ENCODE measurements around the gene SLC9A9. TPM values are rescaled to one million over a fixed set of nuclear protein-coding genes. Genes with fewer than 3 reads are reported as not detected.

The SLC9A9 gene
- total RNA-seq, 4 donors from 2014 or later, result 1.7 to 8.2 (median 3.6) TPM

DNA sequence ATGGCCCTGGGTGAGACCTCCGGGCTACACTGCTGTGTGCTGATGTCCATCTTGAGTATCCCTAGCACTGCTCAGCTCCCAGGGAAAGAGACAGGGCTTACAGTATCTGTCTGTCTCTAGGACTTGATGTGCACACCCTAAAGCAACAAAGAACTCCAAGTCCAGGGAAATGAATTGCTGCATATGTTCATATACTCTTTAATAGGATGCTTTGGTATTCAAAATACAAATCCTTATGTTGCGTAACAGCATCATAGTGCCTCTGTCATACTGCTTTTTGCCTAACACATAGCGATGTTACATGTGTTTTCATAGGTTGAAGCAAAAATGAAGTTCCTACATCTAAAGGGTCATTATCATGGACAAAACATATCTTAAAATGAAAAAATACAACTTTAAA lies 299.9 kb downstream of the SLC9A9 start:
- Histone ChIP-seq H3K9me3 (no peaks in the 10 kb centered on the region), H3K36me3 (no peaks in the 10 kb centered on the region), H3K4me3 (no peak overlapping the region), H3K4me1 (no peaks in the 10 kb centered on the region), H3K27me3 (no peaks in the 10 kb centered on the region), H3K27ac (no peak overlapping the region)
- intact Hi-C loops (cut with DNase I; ENCODE audit: low total_unique reads), result no loop called here
- DNase-seq (no peak), ATAC-seq (no peak)
- in situ Hi-C loops (cut with MboI; ENCODE audit: low sequenced_read_pairs in 4 of 4), result no loop called here
- no peak for TF ChIP-seq CTCF (IDR thresholded peaks at IDR 0.05 in 4 of 5, conservative IDR thresholded peaks at IDR 0.05 in 1 of 5)
- no peak for TF ChIP-seq POLR2A (IDR thresholded peaks at IDR 0.05)

DNA sequence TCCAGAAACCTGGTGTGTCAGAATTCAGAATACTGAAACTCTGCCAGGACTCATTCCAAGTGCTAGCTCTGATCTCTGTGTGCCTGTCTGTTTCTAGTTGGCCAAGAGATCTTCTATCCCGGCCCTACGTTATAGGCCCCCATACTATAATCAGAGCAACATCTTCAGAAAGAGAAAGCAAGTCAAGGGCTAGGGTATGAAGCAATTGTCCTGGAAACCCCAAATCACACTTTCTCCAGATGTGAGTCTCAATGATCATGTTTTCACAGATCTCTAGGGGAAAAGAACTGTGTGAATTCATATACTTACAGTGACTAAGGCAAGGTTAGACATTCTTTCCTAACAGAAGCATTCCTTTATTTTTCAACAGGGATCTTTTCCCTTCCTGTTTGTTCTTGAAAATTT lies 309.7 kb downstream of the SLC9A9 start:
- no peak for DNase-seq
- Histone ChIP-seq H3K27ac (no peak overlapping the region), H3K36me3 (no peaks in the 10 kb centered on the region)

DNA sequence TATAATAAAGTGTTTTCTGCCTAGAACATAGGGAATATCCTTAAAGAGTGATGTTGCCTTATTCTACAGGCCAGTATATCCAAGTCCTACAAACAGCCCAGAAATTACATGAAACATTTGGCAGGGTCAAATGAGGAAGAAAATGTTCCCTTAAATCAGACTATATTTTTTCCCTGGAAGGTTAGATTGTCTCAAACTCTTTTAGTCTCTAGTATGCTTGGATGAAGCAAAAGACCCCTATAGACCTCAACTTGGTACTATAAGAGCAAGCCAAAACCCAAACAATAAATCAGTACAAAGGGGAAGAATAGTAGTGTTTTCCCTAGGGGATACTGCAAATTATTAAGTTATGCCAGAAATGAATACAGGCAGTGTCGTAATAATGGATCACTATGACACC lies 310.2 kb downstream of the SLC9A9 start:
- ATAC-seq, result no peak
- H3K27me3 ChIP-seq, result no peaks in the 10 kb centered on the region
- intact Hi-C loops (cut with DNase I; ENCODE audit: low total_unique reads), result no loop called here
- no peaks in the 10 kb centered on the region for H3K4me1 ChIP-seq
- no peak overlapping the region for H3K4me3 ChIP-seq
- H3K27ac ChIP-seq, result no peak overlapping the region
- in situ Hi-C loops (cut with MboI; ENCODE audit: low sequenced_read_pairs in 4 of 4), result no loop called here
- no peaks in the 10 kb centered on the region for H3K9me3 ChIP-seq
- TF ChIP-seq CTCF (IDR thresholded peaks at IDR 0.05 in 4 of 5, conservative IDR thresholded peaks at IDR 0.05 in 1 of 5) (no peak), POLR2A (IDR thresholded peaks at IDR 0.05) (no peak)
- H3K36me3 ChIP-seq, result no peaks in the 10 kb centered on the region
- DNase-seq, result no peak

More for the DNA sequence above, 309.7 kb downstream of the SLC9A9 start:
- no peaks in the 10 kb centered on the region for H3K27me3 ChIP-seq
- in situ Hi-C loops (cut with MboI; ENCODE audit: low sequenced_read_pairs in 4 of 4) (no loop called here), intact Hi-C loops (cut with DNase I; ENCODE audit: low total_unique reads) (no loop called here)
- peak; percentile 51 to 81 for ATAC-seq
- no peaks in the 10 kb centered on the region for H3K4me1 ChIP-seq
- H3K4me3 ChIP-seq, result no peak overlapping the region
- H3K9me3 ChIP-seq, result no peaks in the 10 kb centered on the region
- no peak for TF ChIP-seq POLR2A (IDR thresholded peaks at IDR 0.05)
- no peak for TF ChIP-seq CTCF (IDR thresholded peaks at IDR 0.05 in 4 of 5, conservative IDR thresholded peaks at IDR 0.05 in 1 of 5)

DNA sequence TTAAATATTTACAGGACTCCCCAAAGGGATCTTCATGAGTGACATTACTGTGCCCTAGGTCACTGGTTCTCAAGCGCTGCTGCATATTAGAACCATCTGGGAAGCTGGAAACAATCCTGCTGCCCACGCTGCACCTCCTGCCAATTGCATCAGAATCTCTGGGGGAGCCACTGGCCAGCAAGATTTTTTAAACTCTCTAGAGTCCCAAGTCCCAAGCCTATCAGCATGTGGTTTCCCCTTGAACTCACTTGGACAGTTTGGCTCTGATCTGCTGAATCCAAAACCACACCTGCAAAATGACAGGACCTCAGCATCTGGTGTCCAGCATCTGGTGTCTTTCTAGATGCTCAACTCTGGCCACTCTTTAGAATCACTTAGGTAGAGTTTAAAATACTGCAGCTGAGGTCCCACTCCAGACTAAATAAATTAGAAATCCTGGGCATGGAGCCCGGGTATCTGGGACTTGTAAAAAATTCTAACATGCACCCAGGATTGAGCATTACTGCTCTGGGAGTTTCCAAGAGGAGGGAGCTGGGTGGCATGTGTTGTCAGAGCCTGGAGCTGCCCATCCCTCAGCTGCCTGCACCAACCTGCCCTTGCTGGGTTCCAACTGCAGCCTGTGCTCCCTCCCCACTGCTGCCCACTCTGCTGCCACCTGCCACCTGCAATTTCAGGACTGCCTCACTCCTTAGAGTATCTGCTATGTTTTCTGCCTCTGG lies 311.3 kb downstream of the SLC9A9 start:
- in situ Hi-C loops (cut with MboI; ENCODE audit: low sequenced_read_pairs in 4 of 4) (no loop called here), intact Hi-C loops (cut with DNase I; ENCODE audit: low total_unique reads) (no loop called here)
- DNase-seq (no peak), ATAC-seq (no peak)
- H3K27me3 ChIP-seq, result no peaks in the 10 kb centered on the region
- H3K36me3 ChIP-seq, result no peaks in the 10 kb centered on the region
- H3K4me1 ChIP-seq, result no peaks in the 10 kb centered on the region
- no peak overlapping the region for H3K4me3 ChIP-seq
- no peaks in the 10 kb centered on the region for H3K9me3 ChIP-seq
- H3K27ac ChIP-seq, result no peak overlapping the region
- no peak for TF ChIP-seq POLR2A (IDR thresholded peaks at IDR 0.05)
- TF ChIP-seq CTCF (IDR thresholded peaks at IDR 0.05 in 4 of 5, conservative IDR thresholded peaks at IDR 0.05 in 1 of 5), result no peak
